H1 (cell line): ENCODE data around the gene CRIP1. TPM values are rescaled to one million over a fixed set of nuclear protein-coding genes. Genes with fewer than 3 reads are reported as not detected.

Experiments used
- CTCF ChIA-PET: fragments of 300-600 bp; sonication (Branson Sonifier 250); formaldehyde crosslinking; loops from one replicate; lab custom pipeline; 2021; ENCODE audit not compliant: partially characterized antibody; lab: Charles Lee
- POLR2A ChIA-PET: fragments of 300-600 bp; sonication (Branson Sonifier 250); formaldehyde crosslinking; loops from one replicate; lab custom pipeline; 2021; ENCODE audit warnings: inconsistent platforms; ENCODE audit not compliant: partially characterized antibody; lab: Charles Lee
- DNase-seq, 2 experiments: peaks; one replicate each; pipeline versions ENCODE4 v3.0.0 to v3.0.0-alpha.2; 2010 to 2022; ENCODE audit warnings: low spot score in 2 of 2, low read depth in 1 of 2, mixed read lengths in 1 of 2
- FAIRE-seq: peaks from 2 replicates; lab custom pipeline; 2011; peaks lifted over from hg19 to GRCh38; lab: Jason Lieb, UNC
- H2AFZ ChIP-seq: 2 replicates; pipeline ENCODE4 v1.8.1; 2012; ENCODE audit warnings: low read length, inconsistent platforms
- H2AK5ac ChIP-seq: 2 replicates; pipeline ENCODE4 v1.6.1; 2013; ENCODE audit warnings: low read depth, low read length
- H2BK120ac ChIP-seq: replicated peaks from 2 replicates; pipeline ENCODE3; 2013; ENCODE audit warnings: low read depth, low read length, inconsistent platforms
- H2BK12ac ChIP-seq: 2 replicates; pipeline ENCODE4 v1.6.1; 2013; ENCODE audit warnings: low read depth, low read length
- H2BK15ac ChIP-seq: 2 replicates; pipeline ENCODE4 v1.6.1; 2013; ENCODE audit warnings: low read length
- H2BK20ac ChIP-seq: 2 replicates; pipeline ENCODE4 v1.6.1; 2013; ENCODE audit warnings: low read length
- H2BK5ac ChIP-seq: 2 replicates; pipeline ENCODE4 v1.6.1; 2013; ENCODE audit warnings: low read depth, low read length
- H3K14ac ChIP-seq: 2 replicates; pipeline ENCODE4 v1.6.1; 2013; ENCODE audit warnings: inconsistent platforms; ENCODE audit not compliant: insufficient read length
- H3K18ac ChIP-seq: 2 replicates; pipeline ENCODE4 v1.6.1; 2013; ENCODE audit warnings: low read length; ENCODE audit errors: extremely low read depth
- H3K23ac ChIP-seq: 2 replicates; pipeline ENCODE4 v1.6.1; 2013; ENCODE audit warnings: inconsistent platforms; ENCODE audit not compliant: insufficient read length
- H3K23me2 ChIP-seq: 2 replicates; pipeline ENCODE4 v1.6.1; 2013; ENCODE audit warnings: low read depth, low read length
- H3K27ac ChIP-seq: 2 replicates; pipeline ENCODE4 v1.6.1; 2011; ENCODE audit warnings: low read depth, low read length, inconsistent platforms
- H3K27me3 ChIP-seq, 4 experiments: replicated peaks in 1 of 4; 1 replicate in 1 of 4; 2 replicates in 3 of 4; pipeline versions ENCODE4 v1.6.1 to v1.8.1; 2011 to 2013; ENCODE audit warnings: low read length in 3 of 4, mild to moderate bottlenecking in 3 of 4, inconsistent platforms in 2 of 4, mixed read lengths in 2 of 4, moderate library complexity in 1 of 4; ENCODE audit not compliant: control insufficient read depth in 3 of 4, insufficient read depth in 3 of 4; ENCODE audit errors: extremely low read depth in 1 of 4
- H3K36me3 ChIP-seq, 4 experiments: 2 replicates each; pipeline versions ENCODE4 v1.6.1 to v1.8.1; 2011 to 2013; ENCODE audit warnings: mild to moderate bottlenecking in 4 of 4, low read length in 3 of 4, moderate library complexity in 2 of 4, control low read depth in 1 of 4, inconsistent platforms in 1 of 4; ENCODE audit not compliant: insufficient read depth in 4 of 4, control insufficient read depth in 2 of 4
- H3K4ac ChIP-seq: replicated peaks from 2 replicates; pipeline ENCODE3; 2013; ENCODE audit warnings: low read length, low read depth, mixed read lengths, inconsistent platforms; ENCODE audit not compliant: insufficient read length
- H3K4me1 ChIP-seq, 4 experiments: replicated peaks in 1 of 4; 1 replicate in 1 of 4; 2 replicates in 3 of 4; pipeline versions ENCODE4 v1.6.1 to v1.8.1; 2011 to 2013; ENCODE audit warnings: low read length in 3 of 4, inconsistent platforms in 2 of 4, mixed read lengths in 1 of 4; ENCODE audit not compliant: insufficient read depth in 4 of 4, control insufficient read depth in 3 of 4
- H3K4me2 ChIP-seq, 2 experiments: 2 replicates each; pipeline versions ENCODE4 v1.6.1 to v1.8.1; 2011 to 2013; ENCODE audit warnings: low read depth in 2 of 2, low read length in 2 of 2, control low read depth in 1 of 2, inconsistent platforms in 1 of 2, mild to moderate bottlenecking in 1 of 2; ENCODE audit not compliant: insufficient read depth in 1 of 2
- H3K4me3 ChIP-seq, 4 experiments: fragments of 200-600, 300-600 bp in 1 of 4; sonication (generic), shearing (Covaris generic), sonication (Bioruptor Twin) in 1 of 4; 2 replicates each; pipeline versions ENCODE4 v1.5.1 to v1.8.1; 2011 to 2016; ENCODE audit warnings: low read length in 4 of 4, low read depth in 3 of 4, control low read depth in 2 of 4, inconsistent platforms in 2 of 4, mild to moderate bottlenecking in 2 of 4, mixed read lengths in 1 of 4, moderate library complexity in 1 of 4; ENCODE audit not compliant: insufficient read depth in 2 of 4; ENCODE audit errors: extremely low read depth in 1 of 4
- H3K56ac ChIP-seq: replicated peaks from 2 replicates; pipeline ENCODE3; 2013; ENCODE audit warnings: low read depth, mild to moderate bottlenecking, mixed read lengths, low read length, inconsistent platforms; ENCODE audit not compliant: insufficient read length
- H3K79me1 ChIP-seq: 2 replicates; pipeline ENCODE4 v1.6.1; 2013; ENCODE audit warnings: low read depth, low read length, control low read depth
- H3K79me2 ChIP-seq, 2 experiments: 2 replicates each; pipeline versions ENCODE4 v1.6.1 to v1.8.1; 2012 to 2013; ENCODE audit warnings: low read length in 2 of 2, mild to moderate bottlenecking in 2 of 2, inconsistent platforms in 1 of 2; ENCODE audit not compliant: insufficient read depth in 2 of 2, control insufficient read depth in 1 of 2
- H3K9ac ChIP-seq, 4 experiments: replicated peaks in 1 of 4; 1 replicate in 1 of 4; 2 replicates in 3 of 4; pipeline versions ENCODE4 v1.6.1 to v1.8.1; 2011 to 2013; ENCODE audit warnings: low read depth in 3 of 4, low read length in 3 of 4, control low read depth in 2 of 4, mild to moderate bottlenecking in 2 of 4, moderate library complexity in 2 of 4, inconsistent platforms in 1 of 4; ENCODE audit errors: extremely low read depth in 1 of 4
- H3K9me3 ChIP-seq, 2 experiments: 2 replicates each; pipeline versions ENCODE4 v1.6.1 to v1.8.1; 2012 to 2013; ENCODE audit warnings: mild to moderate bottlenecking in 2 of 2, moderate library complexity in 2 of 2, control low read depth in 1 of 2, inconsistent platforms in 1 of 2, low read depth in 1 of 2, low read length in 1 of 2, mixed read lengths in 1 of 2; ENCODE audit not compliant: insufficient read depth in 2 of 2
- H4K20me1 ChIP-seq, 2 experiments: replicated peaks in 1 of 2; 2 replicates each; pipeline versions ENCODE3 to v1.8.1; 2011 to 2013; ENCODE audit warnings: inconsistent platforms in 2 of 2, low read length in 2 of 2, mild to moderate bottlenecking in 1 of 2; ENCODE audit not compliant: insufficient read depth in 2 of 2, control insufficient read depth in 1 of 2
- H4K5ac ChIP-seq: 2 replicates; pipeline ENCODE4 v1.6.1; 2013; ENCODE audit warnings: low read length, low read depth, mixed read lengths, inconsistent platforms; ENCODE audit not compliant: insufficient read length
- H4K8ac ChIP-seq: 2 replicates; pipeline ENCODE4 v1.8.0; 2013; ENCODE audit warnings: mild to moderate bottlenecking, moderate library complexity, low read length, inconsistent platforms; ENCODE audit not compliant: insufficient read depth; ENCODE audit errors: extremely low read depth
- H4K91ac ChIP-seq: replicated peaks from 2 replicates; pipeline ENCODE3; 2013; ENCODE audit warnings: low read length, mixed read lengths, inconsistent platforms; ENCODE audit not compliant: insufficient read length
- BACH1 ChIP-seq: IDR thresholded peaks from 2 replicates; pipeline ENCODE4 v1.6.1; 2012; ENCODE audit warnings: low read length, improper control_type of control experiment
- CBX8 ChIP-seq: fragments of 300-800, 300-1000 bp; sonication (generic); IDR thresholded peaks from 2 replicates; pipeline ENCODE4 v1.7.1; 2016; ENCODE audit warnings: low read depth, low read length, borderline replicate concordance
- EP300 ChIP-seq, 2 experiments: IDR thresholded peaks; 1 replicate in 1 of 2; 2 replicates in 1 of 2; pipeline ENCODE4 v1.6.1; 2011 to 2012; ENCODE audit warnings: low read depth in 2 of 2, low read length in 2 of 2, mild to moderate bottlenecking in 2 of 2, borderline replicate concordance in 1 of 2, inconsistent platforms in 1 of 2, moderate library complexity in 1 of 2
- MAFK ChIP-seq: IDR thresholded peaks from 2 replicates; pipeline ENCODE4 v1.6.1; 2012; ENCODE audit warnings: low read depth, mild to moderate bottlenecking, improper control_type of control experiment, low read length
- WGBS, 2 experiments: shearing (Covaris generic) in 1 of 2; methylation state at CpG; one replicate each; pipeline versions ENCODE4 v1.1.6 to v1.1.7; 2013 to 2015; ENCODE audit warnings: low lambda C conversion rate in 2 of 2, mixed read lengths in 2 of 2, inconsistent platforms in 1 of 2, low coverage in 1 of 2, missing lambda C conversion rate in 1 of 2; ENCODE audit not compliant: insufficient replicate concordance in 2 of 2, insufficient coverage in 1 of 2, insufficient read length in 1 of 2; ENCODE audit errors: extremely low coverage in 1 of 2, missing lambda C conversion rate in 1 of 2; 5-methylcytosine and 5-hydroxymethylcytosine counted together
- polyA plus RNA-seq, 7 experiments: library from polyadenylated mRNA; depleted of rRNA in 3 of 7; stranded (reverse) in 5 of 7; unstranded in 2 of 7; fragments of >200 nt in 5 of 7; fragments of 200-250 nt in 2 of 7; gene quantifications; 1 replicate in 5 of 7; 2 replicates in 1 of 7; 4 replicates in 1 of 7; pipeline versions ENCODE4 v1.2.1 to v1.2.3, GENCODE V29; 2011 to 2013; ENCODE audit warnings: missing spikeins in 2 of 7, mixed read lengths in 2 of 7
- total RNA-seq: library from RNA; stranded (reverse); fragmentation: NEBNext Ultra II Directional; extraction: Animal tissue kit (Norgen Biotek cat#: 25700); gene quantifications from 2 replicates; pipeline ENCODE4 v1.2.1, GENCODE V29; 2021
- TF ChIP-seq, protein P1 (sequence below): IDR thresholded peaks from 2 replicates; pipeline ENCODE4 v1.6.1; 2012; ENCODE audit warnings: inconsistent platforms

CRIP1 gene
- total and polyA plus RNA-seq, 2 of the 8 experiments (the other 6 are each of a cell fraction or from before 2014, with no cell fraction given) = 1.2 to 2.2 TPM

DNA sequence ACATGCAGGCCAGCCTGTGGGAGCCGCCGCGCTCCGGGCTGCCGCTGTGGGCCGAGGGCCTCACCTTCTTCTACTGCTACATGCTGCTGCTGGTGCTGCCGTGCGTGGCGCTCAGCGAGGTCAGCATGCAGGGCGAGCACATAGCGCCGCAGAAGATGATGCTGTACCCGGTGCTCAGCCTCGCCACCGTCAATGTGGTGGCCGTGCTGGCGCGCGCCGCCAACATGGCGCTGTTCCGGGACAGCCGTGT lies 42.6 kb downstream of the CRIP1 start:
- H3K4me1 ChIP-seq = peaks cover 0 to 4% (median 0%) of the 10 kb centered on the region in 4 experiments; a peak in 3 of 7 replicates
- H2AK5ac ChIP-seq = no peak overlapping the region
- no peaks in the 10 kb centered on the region for H4K20me1 ChIP-seq
- H4K5ac ChIP-seq = no peak overlapping the region
- H3K9me3 ChIP-seq = peaks cover 3 to 53% of the 10 kb centered on the region in 2 experiments; a peak in 3 of 4 replicates
- no peaks in the 10 kb centered on the region for H3K79me2 ChIP-seq
- H4K8ac ChIP-seq = no peak overlapping the region
- H3K27ac ChIP-seq = no peak overlapping the region
- no peak overlapping the region for H3K18ac ChIP-seq
- no peak overlapping the region for H2BK15ac ChIP-seq
- no peak overlapping the region for H2BK5ac ChIP-seq
- no peak overlapping the region for H2BK120ac ChIP-seq
- H3K36me3 ChIP-seq = no peaks in the 10 kb centered on the region; a peak in 1 of 8 replicates
- FAIRE-seq (no peak), DNase-seq (no peak)
- POLR2A ChIA-PET = no interaction called here
- TF ChIP-seq CBX8 (no peak), MAFK (no peak), BACH1 (no peak), EP300 (IDR thresholded peaks at IDR 0.05; ENCODE audit: borderline replicate concordance in 1 of 2, low read depth in 2 of 2, low read length in 2 of 2) (no peak)
- TF ChIP-seq, protein P1, sequence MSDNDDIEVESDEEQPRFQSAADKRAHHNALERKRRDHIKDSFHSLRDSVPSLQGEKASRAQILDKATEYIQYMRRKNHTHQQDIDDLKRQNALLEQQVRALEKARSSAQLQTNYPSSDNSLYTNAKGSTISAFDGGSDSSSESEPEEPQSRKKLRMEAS = no peak
- H3K23ac ChIP-seq = no peak overlapping the region
- H3K4ac ChIP-seq = no peak overlapping the region
- no peak overlapping the region for H2BK12ac ChIP-seq
- no peak overlapping the region for H3K9ac ChIP-seq
- no peak overlapping the region for H4K91ac ChIP-seq
- CTCF ChIA-PET = interaction anchor here (1.3 kb wide), 1 partner anchor 57 kb away, joined by 3 read pairs; no protein-coding TSS in a partner anchor
- no peak overlapping the region for H2BK20ac ChIP-seq
- no peaks in the 10 kb centered on the region; the same call in 1 of the 2 replicates for H3K23me2 ChIP-seq
- H3K79me1 ChIP-seq = no peaks in the 10 kb centered on the region
- H2AFZ ChIP-seq = no peak overlapping the region
- peaks cover 9 to 37% (median 25%) of the 10 kb centered on the region in 4 experiments for H3K27me3 ChIP-seq
- no peak overlapping the region for H3K14ac ChIP-seq
- no peak overlapping the region for H3K56ac ChIP-seq
- no peak overlapping the region for H3K4me2 ChIP-seq
- WGBS, 2 experiments = 98% methylated on average over 17 of the region's 24 CpGs; no CpG with 5 or more reads in 1 of the 2 experiments
- no peak overlapping the region for H3K4me3 ChIP-seq
